Neural cell (in vitro differentiated cells): ENCODE results near the gene DBF4. TPM values are rescaled to one million over a fixed set of nuclear protein-coding genes. Genes with fewer than 3 reads are reported as not detected.

ENCODE experiments used
- H2AFZ ChIP-seq: fragments of 200-600, 300-800 bp; sonication (generic), shearing (Covaris generic); 2 replicates; pipeline ENCODE4 v1.6.0; 2014; ENCODE audit warnings: low read depth, mild to moderate bottlenecking, antibody characterized with exemption, low read length, moderate library complexity
- H3F3A ChIP-seq: fragments of 200-600 bp; shearing (Covaris generic); 2 replicates; pipeline ENCODE4 v1.6.1; 2016; ENCODE audit warnings: mild to moderate bottlenecking, moderate library complexity, mixed read lengths, antibody characterized with exemption, low read length; ENCODE audit not compliant: insufficient read depth, poor library complexity, severe bottlenecking
- H3K27ac ChIP-seq: fragments of 200-600, 300-800 bp; sonication (generic), shearing (Covaris generic); 2 replicates; pipeline ENCODE4 v1.5.1; 2014; ENCODE audit warnings: mild to moderate bottlenecking, low read length, moderate library complexity
- H3K27me3 ChIP-seq: fragments of 300-800, 200-600 bp; sonication (generic), shearing (Covaris generic); 2 replicates; pipeline ENCODE4 v1.6.0; 2014; ENCODE audit warnings: mild to moderate bottlenecking, low read depth, low read length, moderate library complexity; ENCODE audit not compliant: insufficient read depth
- H3K36me3 ChIP-seq: fragments of 300-800, 200-600 bp; sonication (generic), shearing (Covaris generic); 2 replicates; pipeline ENCODE4 v1.5.1; 2014; ENCODE audit warnings: mild to moderate bottlenecking, antibody characterized with exemption, low read length, moderate library complexity; ENCODE audit not compliant: insufficient read depth
- H3K4me2 ChIP-seq: fragments of 300-800, 200-600 bp; sonication (generic), shearing (Covaris generic); 2 replicates; pipeline ENCODE4 v1.6.0; 2014; ENCODE audit warnings: mild to moderate bottlenecking, low read length
- H3K4me3 ChIP-seq: fragments of 300-800, 200-600 bp; sonication (generic), shearing (Covaris generic); 2 replicates; pipeline ENCODE4 v1.5.1; 2014; ENCODE audit warnings: mild to moderate bottlenecking, low read length, moderate library complexity
- H3K79me2 ChIP-seq: fragments of 200-600 bp; shearing (Covaris generic); replicated peaks from 2 replicates; pipeline ENCODE4 v1.6.0; 2014; ENCODE audit warnings: mild to moderate bottlenecking, low read length, moderate library complexity; ENCODE audit not compliant: insufficient read depth
- H3K9ac ChIP-seq: fragments of 300-800, 200-600 bp; sonication (generic), shearing (Covaris generic); 2 replicates; pipeline ENCODE4 v1.6.1; 2016; ENCODE audit warnings: mild to moderate bottlenecking, low read length, mixed read lengths
- H3K9me2 ChIP-seq: fragments of 200-600 bp; shearing (Covaris generic); 2 replicates; pipeline ENCODE4 v1.6.1; 2016; ENCODE audit warnings: mild to moderate bottlenecking, low read length, mixed read lengths; ENCODE audit not compliant: insufficient read depth
- H3K9me3 ChIP-seq: fragments of 200-600, 300-800 bp; sonication (generic), shearing (Covaris generic); 2 replicates; pipeline ENCODE4 v1.6.1; 2016; ENCODE audit warnings: mild to moderate bottlenecking, mixed run types, low read length, moderate library complexity, mixed read lengths
- H4K20me1 ChIP-seq: fragments of 200-600 bp; shearing (Covaris generic); 2 replicates; pipeline ENCODE4 v1.6.1; 2016; ENCODE audit warnings: mild to moderate bottlenecking, mixed run types; ENCODE audit not compliant: insufficient read depth
- EP300 ChIP-seq: fragments of 450-650 bp; conservative IDR thresholded peaks from 2 replicates; pipeline ENCODE4 v1.6.1; 2014; ENCODE audit warnings: antibody characterized with exemption, mild to moderate bottlenecking, moderate library complexity; ENCODE audit not compliant: poor library complexity, severe bottlenecking
- EZH2 ChIP-seq: fragments of 200-600, 300-800 bp; shearing (Covaris generic), sonication (generic); IDR thresholded peaks from 2 replicates; pipeline ENCODE4 v1.6.1; 2014; ENCODE audit warnings: antibody characterized with exemption, low read length, borderline replicate concordance, mild to moderate bottlenecking; ENCODE audit not compliant: insufficient read depth, poor library complexity, severe bottlenecking
- MXI1 ChIP-seq: fragments of 450-650 bp; conservative IDR thresholded peaks from 2 replicates; pipeline ENCODE4 v1.6.1; 2014; ENCODE audit warnings: antibody characterized with exemption, mild to moderate bottlenecking; ENCODE audit not compliant: poor library complexity, severe bottlenecking
- POLR2AphosphoS5 ChIP-seq: IDR thresholded peaks from 2 replicates; pipeline ENCODE4 v1.6.1; 2012
- RAD21 ChIP-seq: fragments of 450-650 bp; conservative IDR thresholded peaks from 2 replicates; pipeline ENCODE4 v1.6.1; 2014; ENCODE audit warnings: antibody characterized with exemption, mild to moderate bottlenecking, moderate library complexity
- SMC3 ChIP-seq: fragments of 450-650 bp; conservative IDR thresholded peaks from 2 replicates; pipeline ENCODE4 v1.6.1; 2014; ENCODE audit warnings: antibody characterized with exemption, mild to moderate bottlenecking, moderate library complexity; ENCODE audit not compliant: poor library complexity
- TAF1 ChIP-seq: IDR thresholded peaks from 2 replicates; pipeline ENCODE4 v1.6.1; 2012; ENCODE audit warnings: low read depth
- polyA plus RNA-seq: library from polyadenylated mRNA; depleted of rRNA; stranded (reverse); fragments of >200 nt; gene quantifications from 2 replicates; pipeline ENCODE4 v1.2.3, GENCODE V29; 2014
- TF ChIP-seq, protein P1 (sequence below): fragments of 450-650 bp; IDR thresholded peaks from 2 replicates; pipeline ENCODE4 v1.5.1; 2014; ENCODE audit warnings: antibody characterized with exemption, mild to moderate bottlenecking, moderate library complexity; ENCODE audit not compliant: poor library complexity, severe bottlenecking
- TF ChIP-seq, protein P2 (sequence below): IDR thresholded peaks from 2 replicates; pipeline ENCODE4 v1.6.1; 2012; ENCODE audit warnings: borderline replicate concordance

The DBF4 gene
- polyA plus RNA-seq, 1 donor from 2014 or later, result 13.0 TPM

GRCh38 chr7:87852306-87852705, 24.0 kb upstream of the DBF4 start:
- Histone ChIP-seq H3K9me2 (no peaks in the 10 kb centered on the region), H3K4me2 (no peak overlapping the region), H3K9ac (no peak overlapping the region), H3K27ac (no peak overlapping the region), H2AFZ (no peak overlapping the region), H3K4me3 (no peak overlapping the region), H3K27me3 (no peaks in the 10 kb centered on the region), H4K20me1 (no peaks in the 10 kb centered on the region), H3K36me3 (peaks cover 2% of the 10 kb centered on the region), H3K9me3 (no peaks in the 10 kb centered on the region), H3K79me2 (no peaks in the 10 kb centered on the region), H3F3A (no peaks in the 10 kb centered on the region)
- TF ChIP-seq, protein P1, sequence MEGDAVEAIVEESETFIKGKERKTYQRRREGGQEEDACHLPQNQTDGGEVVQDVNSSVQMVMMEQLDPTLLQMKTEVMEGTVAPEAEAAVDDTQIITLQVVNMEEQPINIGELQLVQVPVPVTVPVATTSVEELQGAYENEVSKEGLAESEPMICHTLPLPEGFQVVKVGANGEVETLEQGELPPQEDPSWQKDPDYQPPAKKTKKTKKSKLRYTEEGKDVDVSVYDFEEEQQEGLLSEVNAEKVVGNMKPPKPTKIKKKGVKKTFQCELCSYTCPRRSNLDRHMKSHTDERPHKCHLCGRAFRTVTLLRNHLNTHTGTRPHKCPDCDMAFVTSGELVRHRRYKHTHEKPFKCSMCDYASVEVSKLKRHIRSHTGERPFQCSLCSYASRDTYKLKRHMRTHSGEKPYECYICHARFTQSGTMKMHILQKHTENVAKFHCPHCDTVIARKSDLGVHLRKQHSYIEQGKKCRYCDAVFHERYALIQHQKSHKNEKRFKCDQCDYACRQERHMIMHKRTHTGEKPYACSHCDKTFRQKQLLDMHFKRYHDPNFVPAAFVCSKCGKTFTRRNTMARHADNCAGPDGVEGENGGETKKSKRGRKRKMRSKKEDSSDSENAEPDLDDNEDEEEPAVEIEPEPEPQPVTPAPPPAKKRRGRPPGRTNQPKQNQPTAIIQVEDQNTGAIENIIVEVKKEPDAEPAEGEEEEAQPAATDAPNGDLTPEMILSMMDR, result no peak
- TF ChIP-seq TAF1, result no peak
- TF ChIP-seq MXI1, result no peak
- no peak for TF ChIP-seq EZH2
- TF ChIP-seq EP300, result no peak
- no peak for TF ChIP-seq POLR2AphosphoS5
- TF ChIP-seq SMC3, result no peak
- TF ChIP-seq, protein P2, sequence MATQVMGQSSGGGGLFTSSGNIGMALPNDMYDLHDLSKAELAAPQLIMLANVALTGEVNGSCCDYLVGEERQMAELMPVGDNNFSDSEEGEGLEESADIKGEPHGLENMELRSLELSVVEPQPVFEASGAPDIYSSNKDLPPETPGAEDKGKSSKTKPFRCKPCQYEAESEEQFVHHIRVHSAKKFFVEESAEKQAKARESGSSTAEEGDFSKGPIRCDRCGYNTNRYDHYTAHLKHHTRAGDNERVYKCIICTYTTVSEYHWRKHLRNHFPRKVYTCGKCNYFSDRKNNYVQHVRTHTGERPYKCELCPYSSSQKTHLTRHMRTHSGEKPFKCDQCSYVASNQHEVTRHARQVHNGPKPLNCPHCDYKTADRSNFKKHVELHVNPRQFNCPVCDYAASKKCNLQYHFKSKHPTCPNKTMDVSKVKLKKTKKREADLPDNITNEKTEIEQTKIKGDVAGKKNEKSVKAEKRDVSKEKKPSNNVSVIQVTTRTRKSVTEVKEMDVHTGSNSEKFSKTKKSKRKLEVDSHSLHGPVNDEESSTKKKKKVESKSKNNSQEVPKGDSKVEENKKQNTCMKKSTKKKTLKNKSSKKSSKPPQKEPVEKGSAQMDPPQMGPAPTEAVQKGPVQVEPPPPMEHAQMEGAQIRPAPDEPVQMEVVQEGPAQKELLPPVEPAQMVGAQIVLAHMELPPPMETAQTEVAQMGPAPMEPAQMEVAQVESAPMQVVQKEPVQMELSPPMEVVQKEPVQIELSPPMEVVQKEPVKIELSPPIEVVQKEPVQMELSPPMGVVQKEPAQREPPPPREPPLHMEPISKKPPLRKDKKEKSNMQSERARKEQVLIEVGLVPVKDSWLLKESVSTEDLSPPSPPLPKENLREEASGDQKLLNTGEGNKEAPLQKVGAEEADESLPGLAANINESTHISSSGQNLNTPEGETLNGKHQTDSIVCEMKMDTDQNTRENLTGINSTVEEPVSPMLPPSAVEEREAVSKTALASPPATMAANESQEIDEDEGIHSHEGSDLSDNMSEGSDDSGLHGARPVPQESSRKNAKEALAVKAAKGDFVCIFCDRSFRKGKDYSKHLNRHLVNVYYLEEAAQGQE, result no peak
- TF ChIP-seq RAD21, result no peak

- Histone ChIP-seq H3K27me3 (no peaks in the 10 kb centered on the region), H3K4me2 (no peak overlapping the region), H3K27ac (no peak overlapping the region), H2AFZ (no peak overlapping the region), H3K4me3 (no peak overlapping the region), H3K9me3 (no peaks in the 10 kb centered on the region), H3K9ac (no peak overlapping the region), H3K36me3 (peaks cover 2% of the 10 kb centered on the region), H4K20me1 (no peaks in the 10 kb centered on the region), H3K9me2 (no peaks in the 10 kb centered on the region), H3K79me2 (no peaks in the 10 kb centered on the region), H3F3A (no peaks in the 10 kb centered on the region)
- no peak for TF ChIP-seq RAD21
- TF ChIP-seq, protein P2, result no peak
- no peak for TF ChIP-seq TAF1
- no peak for TF ChIP-seq MXI1
- no peak for TF ChIP-seq EZH2
- TF ChIP-seq, protein P1, result no peak
- TF ChIP-seq SMC3, result no peak
- TF ChIP-seq EP300, result no peak
- no peak for TF ChIP-seq POLR2AphosphoS5
These were observed 22.9 kb upstream of the DBF4 start for GRCh38 chr7:87853237-87853864.
